SK-N-SH (cell line): Measurements from ENCODE around the gene PRMT7. TPM values are rescaled to one million over a fixed set of nuclear protein-coding genes. Genes with fewer than 3 reads are reported as not detected.

Source experiments
- CTCF ChIA-PET: fragments of 300-600, 350-600 bp; formaldehyde crosslinking; extraction: SDS; loops from one replicate; lab custom pipeline; 2021; lab: Yijun Ruan, JAX
- POLR2A ChIA-PET: fragments of 350-600 bp; sonication (Branson Sonifier 250); formaldehyde crosslinking; extraction: SDS; loops from one replicate; lab custom pipeline; 2020; ENCODE audit warnings: antibody characterized with exemption, inconsistent platforms; lab: Yijun Ruan, JAX
- DNase-seq: peaks from one replicate; pipeline ENCODE4 v3.0.0; 2012
- H2AFZ ChIP-seq: fragments of 200-600 bp; sonication (generic); 2 replicates; pipeline ENCODE4 v1.8.1; 2016; ENCODE audit warnings: antibody characterized with exemption, mild to moderate bottlenecking, low read depth
- H3F3A ChIP-seq: fragments of 200-600 bp; sonication (generic); replicated peaks from 2 replicates; pipeline ENCODE3; 2016; ENCODE audit warnings: antibody characterized with exemption, mild to moderate bottlenecking; ENCODE audit not compliant: insufficient read depth
- H3K27ac ChIP-seq, 2 experiments: fragments of 200-500 bp in 1 of 2; fragments of 200-600 bp in 1 of 2; sonication (Bioruptor generic) in 1 of 2; sonication (generic), shearing (Covaris generic) in 1 of 2; 2 replicates each; pipeline versions ENCODE4 v1.5.1 to v1.6.1; 2014 to 2016; ENCODE audit warnings: low read depth in 2 of 2, inconsistent platforms in 1 of 2, low read length in 1 of 2, mild to moderate bottlenecking in 1 of 2, mixed read lengths in 1 of 2
- H3K27me3 ChIP-seq: fragments of 200-600 bp; sonication (generic), shearing (Covaris generic); 2 replicates; pipeline ENCODE4 v1.6.1; 2016; ENCODE audit warnings: mixed run types; ENCODE audit not compliant: insufficient read depth
- H3K36me3 ChIP-seq, 2 experiments: fragments of 200-500 bp in 1 of 2; fragments of 200-600 bp in 1 of 2; sonication (Bioruptor generic) in 1 of 2; sonication (generic) in 1 of 2; replicated peaks in 1 of 2; 2 replicates each; pipeline versions ENCODE3 to v1.5.1; 2014 to 2016; ENCODE audit warnings: low read length in 1 of 2, mild to moderate bottlenecking in 1 of 2; ENCODE audit not compliant: insufficient read depth in 2 of 2, control insufficient read depth in 1 of 2
- H3K4me1 ChIP-seq, 2 experiments: fragments of 200-500 bp in 1 of 2; fragments of 200-600 bp in 1 of 2; sonication (Bioruptor generic) in 1 of 2; sonication (generic), shearing (Covaris generic) in 1 of 2; 2 replicates each; pipeline versions ENCODE4 v1.5.1 to v1.6.1; 2014 to 2016; ENCODE audit warnings: low read depth in 1 of 2, low read length in 1 of 2, mixed run types in 1 of 2; ENCODE audit not compliant: insufficient read depth in 2 of 2, control insufficient read depth in 1 of 2
- H3K4me2 ChIP-seq: fragments of 200-600 bp; sonication (generic), shearing (Covaris generic); 2 replicates; pipeline ENCODE4 v1.6.1; 2017; ENCODE audit warnings: mixed run types
- H3K4me3 ChIP-seq, 2 experiments: fragments of 200-500 bp in 1 of 2; fragments of 200-600 bp in 1 of 2; sonication (Bioruptor generic) in 1 of 2; sonication (generic), shearing (Covaris generic) in 1 of 2; 2 replicates each; pipeline versions ENCODE4 v1.5.1 to v1.8.1; 2014 to 2016; ENCODE audit warnings: low read depth in 2 of 2, inconsistent platforms in 1 of 2, low read length in 1 of 2, mild to moderate bottlenecking in 1 of 2, mixed read lengths in 1 of 2, moderate library complexity in 1 of 2
- H3K79me2 ChIP-seq: fragments of 200-600 bp; sonication (generic); 2 replicates; pipeline ENCODE4 v1.8.1; 2017; ENCODE audit warnings: mild to moderate bottlenecking; ENCODE audit not compliant: insufficient read depth
- H3K9ac ChIP-seq: fragments of 200-600 bp; sonication (generic); 2 replicates; pipeline ENCODE4 v1.6.1; 2017; ENCODE audit warnings: mixed run types
- H3K9me2 ChIP-seq: fragments of 200-600 bp; sonication (generic); 2 replicates; pipeline ENCODE4 v1.6.1; 2017; ENCODE audit warnings: mixed run types
- H3K9me3 ChIP-seq: fragments of 200-600 bp; sonication (generic); 2 replicates; pipeline ENCODE4 v1.6.1; 2017; ENCODE audit warnings: mixed run types, mild to moderate bottlenecking, moderate library complexity
- H4K20me1 ChIP-seq: fragments of 200-600 bp; sonication (generic); 2 replicates; pipeline ENCODE4 v1.6.1; 2017; ENCODE audit warnings: mild to moderate bottlenecking, mixed run types; ENCODE audit not compliant: insufficient read depth
- GATA2 ChIP-seq: sonication (generic); formaldehyde crosslinking; IDR thresholded peaks from 2 replicates; pipeline ENCODE4 v1.5.0; 2020; ENCODE audit warnings: mild to moderate bottlenecking, missing genetic modification reagents
- JUND ChIP-seq: IDR thresholded peaks from 2 replicates; pipeline ENCODE4 v1.4.0; 2012
- NFIC ChIP-seq: IDR thresholded peaks from 2 replicates; pipeline ENCODE4 v1.4.0; 2012; ENCODE audit warnings: borderline replicate concordance
- RCOR1 ChIP-seq: fragments of 150-350 bp; IDR thresholded peaks from 2 replicates; pipeline ENCODE4 v1.6.1; 2017; ENCODE audit warnings: antibody characterized with exemption, low read length
- WGBS: methylation state at CpG from one replicate; pipeline ENCODE4 v1.1.6; 2017; ENCODE audit warnings: low lambda C conversion rate; 5-methylcytosine and 5-hydroxymethylcytosine counted together
- polyA plus RNA-seq, 3 experiments: library from polyadenylated mRNA; depleted of rRNA; stranded (reverse); fragments of >200 nt; gene quantifications; 2 replicates each; pipeline ENCODE4 v1.2.3, GENCODE V29; 2012
- TF ChIP-seq, protein P1 (sequence below): IDR thresholded peaks from 2 replicates; pipeline ENCODE4 v1.4.0; 2012; ENCODE audit warnings: low read depth, borderline replicate concordance
- TF ChIP-seq, protein P2 (sequence below): IDR thresholded peaks from 2 replicates; pipeline ENCODE4 v1.4.0; 2012; ENCODE audit warnings: low read depth
- TF ChIP-seq, protein P3 (sequence below): IDR thresholded peaks from 2 replicates; pipeline ENCODE4 v1.4.0; 2012; ENCODE audit warnings: low read depth, borderline replicate concordance
- TF ChIP-seq, protein P4 (sequence below): fragments of 200-600 bp; sonication (generic); IDR thresholded peaks from 2 replicates; pipeline ENCODE4 v1.6.1; 2017; ENCODE audit warnings: antibody characterized with exemption, mild to moderate bottlenecking, moderate library complexity

The PRMT7 gene
- polyA plus RNA-seq, 1 of the 3 experiments (the other 2 are of a cell fraction) = 46.0 TPM

DNA sequence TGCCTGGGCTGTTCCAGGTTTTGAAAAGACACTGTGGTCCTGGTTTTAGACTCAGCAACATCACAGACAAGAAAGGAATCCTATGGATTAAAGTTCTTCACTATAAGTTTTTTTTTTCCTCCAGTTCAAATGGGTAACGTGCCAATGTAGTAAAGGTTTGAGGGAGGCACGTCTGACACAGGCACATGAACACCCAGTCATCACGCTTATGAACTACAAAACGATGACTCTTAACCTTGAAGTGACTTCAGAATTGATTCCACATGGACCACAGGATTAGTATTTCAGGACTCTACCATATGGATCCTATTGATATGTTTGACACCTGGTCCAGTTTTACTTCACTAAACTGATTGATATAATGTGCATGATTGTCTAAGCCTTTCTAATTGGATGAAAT lies 2.3 kb downstream of the PRMT7 start:
- Histone ChIP-seq H3K9me2 (no peaks in the 10 kb centered on the region), H4K20me1 (no peaks in the 10 kb centered on the region), H3K9me3 (no peaks in the 10 kb centered on the region), H3K4me2 (no peak overlapping the region), H3K4me1 (peaks cover 10 to 14% of the 10 kb centered on the region in 2 experiments; a peak in 2 of 4 replicates), H2AFZ (no peak overlapping the region), H3K27ac (no peak overlapping the region), H3K4me3 (no peak overlapping the region), H3F3A (no peaks in the 10 kb centered on the region), H3K36me3 (peaks cover 9 to 20% of the 10 kb centered on the region in 2 experiments), H3K79me2 (peaks cover 62% of the 10 kb centered on the region), H3K9ac (no peak overlapping the region), H3K27me3 (no peaks in the 10 kb centered on the region)
- TF ChIP-seq, protein P1, sequence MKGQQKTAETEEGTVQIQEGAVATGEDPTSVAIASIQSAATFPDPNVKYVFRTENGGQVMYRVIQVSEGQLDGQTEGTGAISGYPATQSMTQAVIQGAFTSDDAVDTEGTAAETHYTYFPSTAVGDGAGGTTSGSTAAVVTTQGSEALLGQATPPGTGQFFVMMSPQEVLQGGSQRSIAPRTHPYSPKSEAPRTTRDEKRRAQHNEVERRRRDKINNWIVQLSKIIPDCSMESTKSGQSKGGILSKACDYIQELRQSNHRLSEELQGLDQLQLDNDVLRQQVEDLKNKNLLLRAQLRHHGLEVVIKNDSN = no peak
- TF ChIP-seq NFIC (no peak), RCOR1 (no peak), GATA2 (CRISPR knock-in tag) (no peak)
- TF ChIP-seq, protein P2, sequence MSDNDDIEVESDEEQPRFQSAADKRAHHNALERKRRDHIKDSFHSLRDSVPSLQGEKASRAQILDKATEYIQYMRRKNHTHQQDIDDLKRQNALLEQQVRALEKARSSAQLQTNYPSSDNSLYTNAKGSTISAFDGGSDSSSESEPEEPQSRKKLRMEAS = no peak
- TF ChIP-seq, protein P3, sequence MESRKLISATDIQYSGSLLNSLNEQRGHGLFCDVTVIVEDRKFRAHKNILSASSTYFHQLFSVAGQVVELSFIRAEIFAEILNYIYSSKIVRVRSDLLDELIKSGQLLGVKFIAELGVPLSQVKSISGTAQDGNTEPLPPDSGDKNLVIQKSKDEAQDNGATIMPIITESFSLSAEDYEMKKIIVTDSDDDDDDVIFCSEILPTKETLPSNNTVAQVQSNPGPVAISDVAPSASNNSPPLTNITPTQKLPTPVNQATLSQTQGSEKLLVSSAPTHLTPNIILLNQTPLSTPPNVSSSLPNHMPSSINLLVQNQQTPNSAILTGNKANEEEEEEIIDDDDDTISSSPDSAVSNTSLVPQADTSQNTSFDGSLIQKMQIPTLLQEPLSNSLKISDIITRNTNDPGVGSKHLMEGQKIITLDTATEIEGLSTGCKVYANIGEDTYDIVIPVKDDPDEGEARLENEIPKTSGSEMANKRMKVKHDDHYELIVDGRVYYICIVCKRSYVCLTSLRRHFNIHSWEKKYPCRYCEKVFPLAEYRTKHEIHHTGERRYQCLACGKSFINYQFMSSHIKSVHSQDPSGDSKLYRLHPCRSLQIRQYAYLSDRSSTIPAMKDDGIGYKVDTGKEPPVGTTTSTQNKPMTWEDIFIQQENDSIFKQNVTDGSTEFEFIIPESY = no peak
- TF ChIP-seq, protein P4, sequence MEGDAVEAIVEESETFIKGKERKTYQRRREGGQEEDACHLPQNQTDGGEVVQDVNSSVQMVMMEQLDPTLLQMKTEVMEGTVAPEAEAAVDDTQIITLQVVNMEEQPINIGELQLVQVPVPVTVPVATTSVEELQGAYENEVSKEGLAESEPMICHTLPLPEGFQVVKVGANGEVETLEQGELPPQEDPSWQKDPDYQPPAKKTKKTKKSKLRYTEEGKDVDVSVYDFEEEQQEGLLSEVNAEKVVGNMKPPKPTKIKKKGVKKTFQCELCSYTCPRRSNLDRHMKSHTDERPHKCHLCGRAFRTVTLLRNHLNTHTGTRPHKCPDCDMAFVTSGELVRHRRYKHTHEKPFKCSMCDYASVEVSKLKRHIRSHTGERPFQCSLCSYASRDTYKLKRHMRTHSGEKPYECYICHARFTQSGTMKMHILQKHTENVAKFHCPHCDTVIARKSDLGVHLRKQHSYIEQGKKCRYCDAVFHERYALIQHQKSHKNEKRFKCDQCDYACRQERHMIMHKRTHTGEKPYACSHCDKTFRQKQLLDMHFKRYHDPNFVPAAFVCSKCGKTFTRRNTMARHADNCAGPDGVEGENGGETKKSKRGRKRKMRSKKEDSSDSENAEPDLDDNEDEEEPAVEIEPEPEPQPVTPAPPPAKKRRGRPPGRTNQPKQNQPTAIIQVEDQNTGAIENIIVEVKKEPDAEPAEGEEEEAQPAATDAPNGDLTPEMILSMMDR = no peak
- ChIA-PET POLR2A (no interaction called here), CTCF (interaction anchor here (1.3 to 2.4 kb wide), 2 partner anchors 16 to 51 kb away, joined by 5 to 6 read pairs; no protein-coding TSS in a partner anchor)
- no peak for DNase-seq
- 90% methylated on average over 4 of the region's 4 CpGs for WGBS

DNA sequence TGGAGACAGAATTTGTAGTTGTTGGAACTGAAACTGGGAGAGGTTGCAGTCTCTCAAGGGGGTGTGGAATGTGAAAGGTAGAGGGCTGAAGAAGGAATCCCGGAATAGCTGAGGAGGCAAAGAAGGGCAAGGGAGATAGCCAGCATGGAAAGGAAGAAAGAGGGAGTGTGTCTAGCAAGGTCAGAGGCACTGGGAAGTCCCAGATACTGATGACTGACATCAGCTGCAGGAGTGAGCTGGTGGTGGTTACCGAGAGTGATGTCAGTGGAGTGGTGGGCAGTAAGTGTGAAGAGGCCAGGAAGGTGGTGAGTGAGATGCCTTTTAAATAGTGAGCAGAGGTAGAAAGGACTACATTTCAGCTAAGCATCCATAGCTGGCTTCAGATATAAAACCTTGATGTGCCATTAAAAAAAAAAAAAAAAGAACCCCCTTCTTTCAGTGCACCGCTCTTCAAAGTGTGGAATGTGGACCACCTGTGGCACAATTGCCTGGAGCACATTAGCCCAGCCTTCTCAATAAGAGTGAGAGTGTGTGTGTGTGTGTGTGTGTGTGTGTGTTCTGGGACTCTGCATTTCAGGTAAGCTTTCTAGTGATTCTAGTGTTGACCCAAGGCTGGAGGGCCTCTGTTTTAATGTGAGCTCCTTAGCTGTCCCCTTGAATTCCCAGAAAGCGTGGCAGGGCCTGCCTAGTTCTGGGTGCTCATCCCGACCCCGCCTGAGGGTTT lies 8.5 kb downstream of the PRMT7 start:
- H3K4me1 ChIP-seq = no peaks in the 10 kb centered on the region
- no peak for DNase-seq
- no peak overlapping the region for H3K4me2 ChIP-seq
- no peaks in the 10 kb centered on the region for H4K20me1 ChIP-seq
- H2AFZ ChIP-seq = no peak overlapping the region
- CTCF ChIA-PET = interaction anchor here (0.9 kb wide), 1 partner anchor 126 kb away, joined by 3 read pairs; no protein-coding TSS in a partner anchor
- no peak overlapping the region for H3K9ac ChIP-seq
- WGBS = 96% methylated on average over 6 of the region's 6 CpGs
- peaks cover 2% of the 10 kb centered on the region for H3K79me2 ChIP-seq
- no peaks in the 10 kb centered on the region for H3K9me3 ChIP-seq
- H3F3A ChIP-seq = no peaks in the 10 kb centered on the region
- POLR2A ChIA-PET = no interaction called here
- no peak for TF ChIP-seq JUND
- no peaks in the 10 kb centered on the region for H3K27me3 ChIP-seq
- H3K36me3 ChIP-seq = peaks cover 22 to 29% of the 10 kb centered on the region in 2 experiments
- no peak overlapping the region for H3K4me3 ChIP-seq
- no peaks in the 10 kb centered on the region for H3K9me2 ChIP-seq
- H3K27ac ChIP-seq = no peak overlapping the region
